ENCODE data around the gene RNF150. TPM values are rescaled to one million over a fixed set of nuclear protein-coding genes. Genes with fewer than 3 reads are reported as not detected.

Gene RNF150
- total RNA-seq, 1 donor from 2014 or later, result 56.5 TPM

DNA sequence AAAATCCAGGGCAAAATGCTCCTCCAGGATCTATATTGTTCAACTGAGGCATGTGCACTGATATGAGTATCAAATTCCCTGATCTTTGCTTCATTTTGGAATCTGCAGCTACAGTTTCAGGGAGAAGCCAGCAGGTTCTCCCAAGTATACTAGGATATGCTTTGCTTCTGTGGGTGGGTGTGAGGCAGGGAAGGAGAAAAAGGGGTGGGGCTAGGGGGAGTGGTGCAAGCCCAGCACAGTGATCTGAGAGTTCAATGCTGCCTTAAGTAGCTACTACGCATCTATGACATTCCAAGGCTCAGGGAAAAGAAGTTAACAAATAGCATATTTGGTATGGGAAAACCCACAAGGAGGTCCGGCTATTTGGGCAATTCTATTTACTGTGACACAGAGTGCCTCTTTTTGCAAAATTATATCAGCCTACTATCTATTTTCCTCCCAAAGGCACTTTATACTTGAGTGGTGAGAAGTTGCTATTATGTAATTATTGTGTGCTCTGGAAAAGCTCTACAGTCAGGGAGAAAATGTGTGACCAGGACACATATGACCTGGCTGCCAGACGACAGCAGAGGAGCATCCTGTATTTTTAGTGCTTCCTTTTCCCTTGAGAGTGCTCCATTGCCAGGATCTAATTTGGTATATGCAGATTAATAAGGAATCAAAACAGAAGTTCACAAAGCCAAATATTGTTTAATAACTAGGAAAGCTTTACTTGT, 162.0 kb downstream of the RNF150 start:
- H3K9me3 Mint-ChIP-seq (ENCODE audit: unreplicated experiment), result no peaks in the 10 kb centered on the region
- no peaks in the 10 kb centered on the region for H3K27me3 Mint-ChIP-seq (ENCODE audit: unreplicated experiment)
- no peak for DNase-seq (ENCODE audit: extremely low spot score, unreplicated experiment)
- no peak overlapping the region for H3K27ac Mint-ChIP-seq (ENCODE audit: unreplicated experiment)
- H3K36me3 Mint-ChIP-seq (ENCODE audit: unreplicated experiment), result peaks cover 13% of the 10 kb centered on the region
- peaks cover 20% of the 10 kb centered on the region for H3K4me1 Mint-ChIP-seq (ENCODE audit: unreplicated experiment)
- H3K4me3 Mint-ChIP-seq (ENCODE audit: unreplicated experiment), result no peak overlapping the region
- TF ChIP-seq, protein P1, sequence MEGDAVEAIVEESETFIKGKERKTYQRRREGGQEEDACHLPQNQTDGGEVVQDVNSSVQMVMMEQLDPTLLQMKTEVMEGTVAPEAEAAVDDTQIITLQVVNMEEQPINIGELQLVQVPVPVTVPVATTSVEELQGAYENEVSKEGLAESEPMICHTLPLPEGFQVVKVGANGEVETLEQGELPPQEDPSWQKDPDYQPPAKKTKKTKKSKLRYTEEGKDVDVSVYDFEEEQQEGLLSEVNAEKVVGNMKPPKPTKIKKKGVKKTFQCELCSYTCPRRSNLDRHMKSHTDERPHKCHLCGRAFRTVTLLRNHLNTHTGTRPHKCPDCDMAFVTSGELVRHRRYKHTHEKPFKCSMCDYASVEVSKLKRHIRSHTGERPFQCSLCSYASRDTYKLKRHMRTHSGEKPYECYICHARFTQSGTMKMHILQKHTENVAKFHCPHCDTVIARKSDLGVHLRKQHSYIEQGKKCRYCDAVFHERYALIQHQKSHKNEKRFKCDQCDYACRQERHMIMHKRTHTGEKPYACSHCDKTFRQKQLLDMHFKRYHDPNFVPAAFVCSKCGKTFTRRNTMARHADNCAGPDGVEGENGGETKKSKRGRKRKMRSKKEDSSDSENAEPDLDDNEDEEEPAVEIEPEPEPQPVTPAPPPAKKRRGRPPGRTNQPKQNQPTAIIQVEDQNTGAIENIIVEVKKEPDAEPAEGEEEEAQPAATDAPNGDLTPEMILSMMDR (IDR thresholded peaks at IDR 0.05), result no peak

DNA sequence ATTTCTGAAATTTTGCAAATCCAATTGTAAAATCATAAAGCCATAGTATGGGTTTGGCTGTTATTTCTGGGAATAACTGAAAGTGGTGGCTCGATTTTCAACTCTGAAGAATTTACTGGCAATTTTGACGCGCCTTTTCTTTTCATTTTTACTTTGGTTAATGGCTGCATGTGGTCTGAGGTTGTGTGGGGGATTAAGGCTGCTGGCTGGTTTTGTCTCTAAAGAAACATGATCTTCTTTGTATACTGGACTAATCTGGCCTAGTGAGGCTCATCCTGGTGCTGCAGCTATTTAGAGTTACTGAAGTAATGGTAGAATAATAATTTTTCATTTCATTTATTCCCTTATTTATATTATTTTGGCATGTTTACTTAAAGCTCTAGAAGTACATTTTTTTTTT, 164.0 kb downstream of the RNF150 start:
- H3K4me1 Mint-ChIP-seq (ENCODE audit: unreplicated experiment), result peaks cover 20% of the 10 kb centered on the region
- H3K9me3 Mint-ChIP-seq (ENCODE audit: unreplicated experiment), result no peaks in the 10 kb centered on the region
- TF ChIP-seq, protein P1 (IDR thresholded peaks at IDR 0.05), result no peak
- H3K4me3 Mint-ChIP-seq (ENCODE audit: unreplicated experiment), result no peak overlapping the region
- H3K27me3 Mint-ChIP-seq (ENCODE audit: unreplicated experiment), result no peaks in the 10 kb centered on the region
- no peak overlapping the region for H3K27ac Mint-ChIP-seq (ENCODE audit: unreplicated experiment)
- H3K36me3 Mint-ChIP-seq (ENCODE audit: unreplicated experiment), result peaks cover 25% of the 10 kb centered on the region
- DNase-seq (ENCODE audit: extremely low spot score, unreplicated experiment), result no peak

DNA sequence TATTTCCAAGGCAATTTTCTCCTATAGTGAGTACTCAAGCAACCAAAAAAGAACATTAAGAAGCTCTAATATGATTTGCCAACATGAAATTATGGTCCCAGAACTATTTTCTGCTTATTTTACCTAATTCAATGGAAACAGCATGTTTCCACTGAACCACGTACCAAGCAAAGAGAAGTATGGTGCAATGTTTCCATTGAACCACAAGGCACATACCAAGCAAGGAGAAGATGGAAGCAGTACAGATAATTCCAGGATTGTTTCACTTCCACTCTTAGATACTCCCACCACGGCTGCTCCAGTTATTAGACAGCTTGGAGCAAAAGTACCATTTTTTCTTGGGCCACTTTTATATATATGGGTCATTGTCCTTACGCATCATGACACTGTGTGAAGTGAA, 164.9 kb downstream of the RNF150 start:
- no peaks in the 10 kb centered on the region for H3K9me3 Mint-ChIP-seq (ENCODE audit: unreplicated experiment)
- H3K27me3 Mint-ChIP-seq (ENCODE audit: unreplicated experiment), result no peaks in the 10 kb centered on the region
- H3K27ac Mint-ChIP-seq (ENCODE audit: unreplicated experiment), result no peak overlapping the region
- H3K36me3 Mint-ChIP-seq (ENCODE audit: unreplicated experiment), result peaks cover 25% of the 10 kb centered on the region
- no peak for DNase-seq (ENCODE audit: extremely low spot score, unreplicated experiment)
- H3K4me3 Mint-ChIP-seq (ENCODE audit: unreplicated experiment), result no peak overlapping the region
- TF ChIP-seq, protein P1 (IDR thresholded peaks at IDR 0.05), result no peak
- H3K4me1 Mint-ChIP-seq (ENCODE audit: unreplicated experiment), result peaks cover 20% of the 10 kb centered on the region

DNA sequence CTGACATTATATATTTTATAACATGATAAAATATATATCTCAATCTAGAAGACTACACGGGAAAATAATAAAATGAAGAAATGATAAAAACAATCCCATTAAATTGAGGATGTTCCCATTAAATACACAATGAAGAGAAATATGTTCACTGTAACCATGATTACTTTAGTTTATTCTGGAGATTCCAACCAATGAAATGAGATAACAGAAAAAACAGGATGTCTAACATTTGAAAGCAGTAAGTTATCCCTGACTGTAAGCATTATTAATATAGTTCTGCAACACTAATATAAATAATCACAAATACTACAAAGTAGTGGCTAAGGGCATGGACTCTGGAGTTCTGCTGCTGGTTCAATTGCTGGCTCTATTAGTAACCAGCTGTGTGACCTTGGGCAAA, 169.4 kb downstream of the RNF150 start:
- no peak for DNase-seq (ENCODE audit: extremely low spot score, unreplicated experiment)
- Mint-ChIP-seq H3K4me3 (ENCODE audit: unreplicated experiment) (no peak overlapping the region), H3K4me1 (ENCODE audit: unreplicated experiment) (no peaks in the 10 kb centered on the region), H3K36me3 (ENCODE audit: unreplicated experiment) (peaks cover 28% of the 10 kb centered on the region), H3K27me3 (ENCODE audit: unreplicated experiment) (no peaks in the 10 kb centered on the region), H3K27ac (ENCODE audit: unreplicated experiment) (no peak overlapping the region), H3K9me3 (ENCODE audit: unreplicated experiment) (no peaks in the 10 kb centered on the region)
- TF ChIP-seq, protein P1 (IDR thresholded peaks at IDR 0.05), result no peak

DNA sequence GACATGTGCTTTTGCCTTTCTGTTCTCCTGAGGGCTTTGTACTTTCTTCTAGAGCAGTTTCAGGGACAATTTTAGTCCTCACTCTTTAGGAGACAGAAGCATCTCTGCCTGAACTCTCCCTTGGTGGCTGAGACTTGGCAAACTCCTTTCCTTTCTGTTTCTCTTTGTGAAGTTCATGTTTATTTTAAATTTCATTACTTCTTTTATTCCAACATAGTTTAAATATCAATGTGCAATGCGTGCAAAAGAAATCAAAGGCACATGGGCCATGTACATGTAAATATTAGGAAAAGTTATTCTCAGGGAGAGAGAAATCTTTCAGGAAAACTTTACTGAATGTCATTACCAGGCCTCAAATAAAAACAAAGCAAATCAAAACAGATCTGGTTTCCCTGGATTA, 177.6 kb downstream of the RNF150 start:
- peak overlapping the region; percentile 11 for H3K4me3 Mint-ChIP-seq (ENCODE audit: unreplicated experiment)

More for the DNA sequence above, 177.6 kb downstream of the RNF150 start:
- peaks cover 7% of the 10 kb centered on the region for H3K36me3 Mint-ChIP-seq (ENCODE audit: unreplicated experiment)
- H3K27me3 Mint-ChIP-seq (ENCODE audit: unreplicated experiment), result no peaks in the 10 kb centered on the region
- H3K9me3 Mint-ChIP-seq (ENCODE audit: unreplicated experiment), result peaks cover 5% of the 10 kb centered on the region
- H3K4me1 Mint-ChIP-seq (ENCODE audit: unreplicated experiment), result peaks cover 28% of the 10 kb centered on the region
- H3K27ac Mint-ChIP-seq (ENCODE audit: unreplicated experiment), result peak overlapping the region; percentile 82
- TF ChIP-seq, protein P1 (IDR thresholded peaks at IDR 0.05), result no peak
- DNase-seq (ENCODE audit: extremely low spot score, unreplicated experiment), result no peak

All from osteocyte (in vitro differentiated cells).